Esophagus (tissue), 2 donors: Measurements from ENCODE around the gene ME3. TPM values are rescaled to one million over a fixed set of nuclear protein-coding genes. Genes with fewer than 3 reads are reported as not detected.

Experiments used
- H3K27ac ChIP-seq, 2 donors: one replicate each; pipeline ENCODE4 v1.5.1; 2013; ENCODE audit warnings: low read depth in 2 of 2, mild to moderate bottlenecking in 2 of 2, inconsistent platforms in 1 of 2, low read length in 1 of 2, moderate library complexity in 1 of 2
- H3K27me3 ChIP-seq, 2 donors: one replicate each; pipeline ENCODE4 v1.6.1; 2013; ENCODE audit warnings: low read length in 2 of 2, control low read depth in 1 of 2, mild to moderate bottlenecking in 1 of 2; ENCODE audit not compliant: insufficient read depth in 2 of 2, control insufficient read depth in 1 of 2
- H3K36me3 ChIP-seq, 2 donors: one replicate each; pipeline ENCODE4 v1.6.1; 2013; ENCODE audit warnings: low read length in 1 of 2; ENCODE audit not compliant: control insufficient read depth in 2 of 2, insufficient read depth in 2 of 2
- H3K4me1 ChIP-seq, 2 donors: one replicate each; pipeline ENCODE4 v1.6.1; 2013; ENCODE audit warnings: low read length in 1 of 2; ENCODE audit not compliant: control insufficient read depth in 2 of 2, insufficient read depth in 2 of 2
- H3K4me3 ChIP-seq, 2 donors: one replicate each; pipeline ENCODE4 v1.5.1; 2013; ENCODE audit warnings: low read length in 2 of 2, mild to moderate bottlenecking in 2 of 2, low read depth in 1 of 2, moderate library complexity in 1 of 2
- H3K9me3 ChIP-seq, 2 donors: one replicate each; pipeline ENCODE4 v1.6.1; 2013; ENCODE audit warnings: mild to moderate bottlenecking in 2 of 2, low read depth in 1 of 2, low read length in 1 of 2, moderate library complexity in 1 of 2; ENCODE audit not compliant: control insufficient read depth in 2 of 2, insufficient read depth in 1 of 2
- WGBS, 2 donors: extraction: QIAGEN DNeasy Blood & Tissue Kit; methylation state at CpG; one replicate each; pipeline ENCODE4 v1.1.7; 2013; 5-methylcytosine and 5-hydroxymethylcytosine counted together
- polyA plus RNA-seq, 2 donors: library from polyadenylated mRNA; stranded (reverse); fragments of 200-250 nt; gene quantifications; one replicate each; pipeline ENCODE4 v1.2.3, GENCODE V29; 2013
- donor health status: healthy with polysubstance abuse.
- donor health status: Bipolar disorder and iron deficiency.

The ME3 gene
- polyA plus RNA-seq, 2 donors: 3.0 to 4.5 TPM

- Histone ChIP-seq H3K36me3 (no peaks in the 10 kb centered on the region), H3K27ac (no peak overlapping the region), H3K27me3 (no peaks in the 10 kb centered on the region), H3K4me1 (no peaks in the 10 kb centered on the region), H3K9me3 (peaks cover 0 to 2% of the 10 kb centered on the region in 2 donors), H3K4me3 (no peak overlapping the region)
Observed at GRCh38 chr11:86710936-86711335, 38.5 kb upstream of the ME3 start.

- Histone ChIP-seq H3K27me3 (no peaks in the 10 kb centered on the region), H3K4me1 (no peaks in the 10 kb centered on the region), H3K9me3 (peaks cover 0 to 1% of the 10 kb centered on the region in 2 donors), H3K36me3 (no peaks in the 10 kb centered on the region), H3K4me3 (no peak overlapping the region), H3K27ac (no peak overlapping the region)
- WGBS, 2 donors: 68 to 79% methylated on average over 2 of the region's 2 CpGs
Observed at GRCh38 chr11:86708669-86709068, 36.3 kb upstream of the ME3 start.

GRCh38 chr11:86706338-86707131 is 34.1 kb upstream of the ME3 start:
- WGBS, 2 donors: 73 to 76% methylated on average over 5 of the region's 5 CpGs
- Histone ChIP-seq H3K27me3 (no peaks in the 10 kb centered on the region), H3K4me1 (no peaks in the 10 kb centered on the region), H3K9me3 (no peaks in the 10 kb centered on the region), H3K36me3 (no peaks in the 10 kb centered on the region), H3K4me3 (no peak overlapping the region), H3K27ac (no peak overlapping the region)

- Histone ChIP-seq H3K9me3 (no peaks in the 10 kb centered on the region), H3K27ac (no peak overlapping the region), H3K4me1 (no peaks in the 10 kb centered on the region), H3K36me3 (no peaks in the 10 kb centered on the region), H3K4me3 (no peak overlapping the region), H3K27me3 (no peaks in the 10 kb centered on the region)
- 91 to 93% methylated on average over 2 of the region's 2 CpGs for WGBS, 2 donors
Observed at GRCh38 chr11:86704710-86705109, 32.3 kb upstream of the ME3 start.

- Histone ChIP-seq H3K27me3 (no peaks in the 10 kb centered on the region), H3K9me3 (no peaks in the 10 kb centered on the region), H3K4me1 (no peaks in the 10 kb centered on the region), H3K27ac (no peak overlapping the region), H3K36me3 (no peaks in the 10 kb centered on the region), H3K4me3 (no peak overlapping the region)
- WGBS, 2 donors: 79 to 90% methylated on average over 7 of the region's 7 CpGs
Observed at GRCh38 chr11:86703987-86704386, 31.6 kb upstream of the ME3 start.

GRCh38 chr11:86702220-86702983 is 30.0 kb upstream of the ME3 start:
- Histone ChIP-seq H3K36me3 (no peaks in the 10 kb centered on the region), H3K27ac (no peak overlapping the region), H3K4me1 (no peaks in the 10 kb centered on the region), H3K27me3 (no peaks in the 10 kb centered on the region), H3K9me3 (no peaks in the 10 kb centered on the region), H3K4me3 (no peak overlapping the region)
- WGBS, 2 donors: 77 to 81% methylated on average over 4 of the region's 4 CpGs

- Histone ChIP-seq H3K36me3 (no peaks in the 10 kb centered on the region), H3K27me3 (no peaks in the 10 kb centered on the region), H3K4me3 (no peak overlapping the region), H3K9me3 (no peaks in the 10 kb centered on the region), H3K4me1 (peaks cover 0 to 3% of the 10 kb centered on the region in 2 donors), H3K27ac (no peak overlapping the region)
- WGBS, 2 donors: 65 to 83% methylated on average over 1 of the region's 1 CpG
Observed at GRCh38 chr11:86699040-86699791, 26.8 kb upstream of the ME3 start.

- WGBS, 2 donors: 86 to 91% methylated on average over 1 of the region's 1 CpG
- no peaks in the 10 kb centered on the region for H3K36me3 ChIP-seq
- H3K4me3 ChIP-seq: no peak overlapping the region
- H3K27me3 ChIP-seq: no peaks in the 10 kb centered on the region
- H3K27ac ChIP-seq: no peak overlapping the region
- peaks cover 0 to 3% of the 10 kb centered on the region in 2 donors for H3K4me1 ChIP-seq
- H3K9me3 ChIP-seq: no peaks in the 10 kb centered on the region
Observed at GRCh38 chr11:86698639-86699038, 26.2 kb upstream of the ME3 start.

GRCh38 chr11:86696451-86696850 is 24.0 kb upstream of the ME3 start:
- Histone ChIP-seq H3K9me3 (no peaks in the 10 kb centered on the region), H3K4me1 (peaks cover 0 to 3% of the 10 kb centered on the region in 2 donors)
- WGBS, 2 donors: 95 to 96% methylated on average over 1 of the region's 1 CpG

More at GRCh38 chr11:86696451-86696850, 24.0 kb upstream of the ME3 start:
- Histone ChIP-seq H3K27ac (no peak overlapping the region), H3K27me3 (no peaks in the 10 kb centered on the region), H3K36me3 (no peaks in the 10 kb centered on the region), H3K4me3 (no peak overlapping the region)
